GM23338 (cell line): Measurements from ENCODE around the gene STING1.

Source experiments
- CREB1 ChIP-seq: fragments of 250-450 bp; sonication (Bioruptor Pico); IDR thresholded peaks from 2 replicates; pipeline ENCODE4 v1.5.0; 2020; ENCODE audit warnings: low read depth, mild to moderate bottlenecking, moderate library complexity
- EZH2 ChIP-seq: fragments of 200-600 bp; sonication (generic); IDR thresholded peaks from one replicate; pipeline ENCODE4 v1.8.0; 2017; ENCODE audit warnings: antibody characterized with exemption, mild to moderate bottlenecking, low read depth; ENCODE audit not compliant: unreplicated experiment
- EZH2phosphoT487 ChIP-seq: fragments of 200-600 bp; sonication (generic); IDR thresholded peaks from one replicate; pipeline ENCODE4 v1.8.1; 2018; ENCODE audit warnings: antibody characterized with exemption; ENCODE audit not compliant: unreplicated experiment
- JUNB ChIP-seq: IDR thresholded peaks from one replicate; pipeline ENCODE4 v1.6.1; 2016; ENCODE audit warnings: antibody characterized with exemption; ENCODE audit not compliant: unreplicated experiment
- POLR2AphosphoS5 ChIP-seq: IDR thresholded peaks from 2 replicates; pipeline ENCODE4 v1.6.1; 2016; ENCODE audit warnings: antibody characterized with exemption, low read depth
- TF ChIP-seq, protein P1 (sequence below), 2 experiments: fragments of 200-600 bp in 1 of 2; sonication (generic) in 1 of 2; conservative IDR thresholded peaks; 2 replicates each; pipeline versions ENCODE4 v1.5.1 to v1.6.1; 2016 to 2017; ENCODE audit warnings: antibody characterized with exemption in 2 of 2, low read depth in 2 of 2, mild to moderate bottlenecking in 2 of 2, moderate library complexity in 1 of 2
- TF ChIP-seq, protein P2 (sequence below): IDR thresholded peaks from one replicate; pipeline ENCODE4 v1.6.1; 2018; ENCODE audit warnings: antibody characterized with exemption; ENCODE audit not compliant: unreplicated experiment

DNA sequence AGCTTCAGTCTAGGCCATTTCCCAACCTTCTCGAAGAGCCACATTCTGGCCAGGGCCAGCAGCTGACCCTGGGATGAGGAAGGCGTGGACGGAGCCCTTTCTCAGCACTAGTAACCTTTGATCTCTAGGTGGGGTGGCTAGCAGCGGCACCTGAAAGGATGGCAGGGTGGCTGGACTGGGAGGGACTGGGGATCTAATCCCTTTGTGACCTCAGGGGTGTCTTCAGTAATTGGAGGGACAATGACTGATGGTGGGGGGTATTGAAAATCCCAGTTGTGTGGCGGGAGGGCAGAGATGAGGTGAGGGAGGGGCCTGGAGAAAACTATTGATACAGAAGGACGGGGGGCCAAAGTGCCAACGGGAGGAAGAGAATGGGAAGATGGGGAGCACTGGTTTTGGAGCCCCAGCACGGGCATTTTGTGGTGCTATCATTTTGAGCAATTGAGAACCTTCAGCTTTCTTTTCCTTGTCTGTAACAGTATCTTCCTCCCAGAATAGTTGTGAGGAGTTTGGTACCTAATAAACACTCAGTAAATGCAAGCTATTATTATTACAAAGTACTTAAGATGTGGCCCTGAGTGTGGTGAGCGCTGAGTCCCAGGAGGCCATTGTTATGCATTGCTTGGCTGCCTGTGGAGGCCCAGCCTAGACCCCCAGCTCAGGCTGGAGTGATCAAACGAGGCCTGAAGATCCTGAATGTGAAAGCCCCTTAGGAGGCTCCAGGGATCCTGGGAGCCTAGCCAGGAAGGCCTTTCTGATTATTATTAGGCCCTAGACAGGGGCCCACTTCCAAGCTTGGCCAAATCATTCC is 41.3 kb upstream of the STING1 start:
- TF ChIP-seq EZH2phosphoT487 = no peak
- TF ChIP-seq POLR2AphosphoS5 = peak; percentile 57
- TF ChIP-seq, protein P1, sequence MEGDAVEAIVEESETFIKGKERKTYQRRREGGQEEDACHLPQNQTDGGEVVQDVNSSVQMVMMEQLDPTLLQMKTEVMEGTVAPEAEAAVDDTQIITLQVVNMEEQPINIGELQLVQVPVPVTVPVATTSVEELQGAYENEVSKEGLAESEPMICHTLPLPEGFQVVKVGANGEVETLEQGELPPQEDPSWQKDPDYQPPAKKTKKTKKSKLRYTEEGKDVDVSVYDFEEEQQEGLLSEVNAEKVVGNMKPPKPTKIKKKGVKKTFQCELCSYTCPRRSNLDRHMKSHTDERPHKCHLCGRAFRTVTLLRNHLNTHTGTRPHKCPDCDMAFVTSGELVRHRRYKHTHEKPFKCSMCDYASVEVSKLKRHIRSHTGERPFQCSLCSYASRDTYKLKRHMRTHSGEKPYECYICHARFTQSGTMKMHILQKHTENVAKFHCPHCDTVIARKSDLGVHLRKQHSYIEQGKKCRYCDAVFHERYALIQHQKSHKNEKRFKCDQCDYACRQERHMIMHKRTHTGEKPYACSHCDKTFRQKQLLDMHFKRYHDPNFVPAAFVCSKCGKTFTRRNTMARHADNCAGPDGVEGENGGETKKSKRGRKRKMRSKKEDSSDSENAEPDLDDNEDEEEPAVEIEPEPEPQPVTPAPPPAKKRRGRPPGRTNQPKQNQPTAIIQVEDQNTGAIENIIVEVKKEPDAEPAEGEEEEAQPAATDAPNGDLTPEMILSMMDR (conservative IDR thresholded peaks at IDR 0.05; ENCODE audit: low read depth in 2 of 2) = 0 out of 4 replicates have a peak, but pooled peaks of 1 of the 2 experiments have one; percentile 6
- TF ChIP-seq EZH2 = no peak
- peak; percentile 53; the same call in 1 of the 2 replicates for TF ChIP-seq CREB1
- TF ChIP-seq, protein P2, sequence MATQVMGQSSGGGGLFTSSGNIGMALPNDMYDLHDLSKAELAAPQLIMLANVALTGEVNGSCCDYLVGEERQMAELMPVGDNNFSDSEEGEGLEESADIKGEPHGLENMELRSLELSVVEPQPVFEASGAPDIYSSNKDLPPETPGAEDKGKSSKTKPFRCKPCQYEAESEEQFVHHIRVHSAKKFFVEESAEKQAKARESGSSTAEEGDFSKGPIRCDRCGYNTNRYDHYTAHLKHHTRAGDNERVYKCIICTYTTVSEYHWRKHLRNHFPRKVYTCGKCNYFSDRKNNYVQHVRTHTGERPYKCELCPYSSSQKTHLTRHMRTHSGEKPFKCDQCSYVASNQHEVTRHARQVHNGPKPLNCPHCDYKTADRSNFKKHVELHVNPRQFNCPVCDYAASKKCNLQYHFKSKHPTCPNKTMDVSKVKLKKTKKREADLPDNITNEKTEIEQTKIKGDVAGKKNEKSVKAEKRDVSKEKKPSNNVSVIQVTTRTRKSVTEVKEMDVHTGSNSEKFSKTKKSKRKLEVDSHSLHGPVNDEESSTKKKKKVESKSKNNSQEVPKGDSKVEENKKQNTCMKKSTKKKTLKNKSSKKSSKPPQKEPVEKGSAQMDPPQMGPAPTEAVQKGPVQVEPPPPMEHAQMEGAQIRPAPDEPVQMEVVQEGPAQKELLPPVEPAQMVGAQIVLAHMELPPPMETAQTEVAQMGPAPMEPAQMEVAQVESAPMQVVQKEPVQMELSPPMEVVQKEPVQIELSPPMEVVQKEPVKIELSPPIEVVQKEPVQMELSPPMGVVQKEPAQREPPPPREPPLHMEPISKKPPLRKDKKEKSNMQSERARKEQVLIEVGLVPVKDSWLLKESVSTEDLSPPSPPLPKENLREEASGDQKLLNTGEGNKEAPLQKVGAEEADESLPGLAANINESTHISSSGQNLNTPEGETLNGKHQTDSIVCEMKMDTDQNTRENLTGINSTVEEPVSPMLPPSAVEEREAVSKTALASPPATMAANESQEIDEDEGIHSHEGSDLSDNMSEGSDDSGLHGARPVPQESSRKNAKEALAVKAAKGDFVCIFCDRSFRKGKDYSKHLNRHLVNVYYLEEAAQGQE = no peak
- no peak for TF ChIP-seq JUNB
